GM20431 (cell line): ENCODE data around the gene AKNA.
"Not testable (repeated sequence)": the region's sequence is repeated elsewhere in the genome, so short reads cannot be mapped to it uniquely, and the experiment has no call there.

Source experiments
- in situ Hi-C: fragments of 300-500 bp; cut with MseI, MboI; formaldehyde crosslinking; loops from one replicate; pipeline ENCODE4 v1.15.0; 2020; ENCODE audit warnings: low sequenced_read_pairs; ENCODE audit not compliant: unreplicated experiment

AKNA gene

DNA sequence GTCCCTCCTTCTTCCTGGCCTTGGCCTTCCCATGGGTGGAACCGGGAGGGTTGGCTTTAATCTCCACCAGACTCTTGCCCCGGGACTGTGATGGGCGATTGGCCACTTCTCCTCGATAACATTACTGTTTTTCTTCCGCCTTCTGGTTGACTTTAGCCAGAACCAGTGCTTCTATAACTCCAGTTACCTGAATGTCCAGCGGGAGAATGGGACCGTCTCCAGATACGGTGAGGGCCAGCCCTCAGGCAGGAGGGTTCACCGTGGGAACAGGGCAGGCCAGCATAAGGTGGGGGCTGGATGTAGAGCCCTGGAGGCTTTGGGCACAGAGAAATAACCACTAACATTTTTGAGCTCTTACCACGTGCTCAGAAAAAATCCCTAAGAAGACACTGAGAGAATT lies 57.1 kb downstream of the AKNA start:
- in situ Hi-C loops = no loop called here

DNA sequence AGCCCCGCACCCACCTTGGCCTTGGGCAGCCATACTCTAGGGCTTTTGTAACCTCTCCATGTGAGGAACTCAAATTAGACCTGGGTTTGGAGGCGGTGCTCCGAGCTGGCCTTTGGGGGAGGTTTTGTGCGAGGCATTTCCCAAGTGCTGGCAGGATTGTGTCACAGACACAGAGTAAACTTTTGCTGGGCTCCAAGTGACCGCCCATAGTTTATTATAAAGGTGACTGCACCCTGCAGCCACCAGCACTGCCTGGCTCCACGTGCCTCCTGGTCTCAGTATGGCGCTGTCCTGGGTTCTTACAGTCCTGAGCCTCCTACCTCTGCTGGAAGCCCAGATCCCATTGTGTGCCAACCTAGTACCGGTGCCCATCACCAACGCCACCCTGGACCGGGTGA lies 58.2 kb downstream of the AKNA start, which contains the start of gene ORM2:
Gene ORM2, plus strand, starts transcription at position 245 of the 398 bp plus-strand sequence. Its CDS starts 36 bp downstream, at position 281.
- in situ Hi-C loops = not testable (repeated sequence)

DNA sequence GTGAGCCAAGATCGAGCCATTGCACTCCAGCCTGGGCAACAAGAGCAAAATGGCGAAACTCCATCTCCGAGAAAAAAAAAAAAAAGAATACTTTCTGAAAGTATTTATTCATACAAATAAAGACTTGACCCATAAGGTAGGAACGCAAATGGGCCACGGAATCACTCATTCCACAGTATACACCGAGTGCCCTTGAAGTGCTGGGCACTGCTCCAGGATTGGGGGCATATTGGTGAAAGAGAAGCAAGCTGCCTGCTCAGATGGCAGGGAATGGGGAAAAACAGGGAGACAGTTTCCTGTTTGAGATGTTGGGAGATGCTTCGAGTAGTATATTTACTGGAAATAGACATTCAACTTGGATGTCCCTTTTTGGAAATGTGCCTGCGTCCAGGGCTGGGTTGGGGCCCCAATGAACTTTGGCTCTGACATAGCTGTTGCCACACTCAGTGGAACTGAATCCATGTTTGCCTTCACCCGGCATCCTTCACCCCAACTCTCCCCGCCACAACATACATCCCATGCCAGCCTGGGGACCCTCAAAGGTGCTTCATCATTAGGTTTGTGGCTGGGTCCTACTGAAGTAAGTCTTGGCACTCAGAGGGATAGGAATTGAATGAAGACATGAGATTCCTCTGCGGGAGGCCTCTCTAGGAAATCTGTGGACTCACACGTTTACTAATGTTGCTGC lies 58.7 kb downstream of the AKNA start:
- in situ Hi-C loops = not testable (repeated sequence)

DNA sequence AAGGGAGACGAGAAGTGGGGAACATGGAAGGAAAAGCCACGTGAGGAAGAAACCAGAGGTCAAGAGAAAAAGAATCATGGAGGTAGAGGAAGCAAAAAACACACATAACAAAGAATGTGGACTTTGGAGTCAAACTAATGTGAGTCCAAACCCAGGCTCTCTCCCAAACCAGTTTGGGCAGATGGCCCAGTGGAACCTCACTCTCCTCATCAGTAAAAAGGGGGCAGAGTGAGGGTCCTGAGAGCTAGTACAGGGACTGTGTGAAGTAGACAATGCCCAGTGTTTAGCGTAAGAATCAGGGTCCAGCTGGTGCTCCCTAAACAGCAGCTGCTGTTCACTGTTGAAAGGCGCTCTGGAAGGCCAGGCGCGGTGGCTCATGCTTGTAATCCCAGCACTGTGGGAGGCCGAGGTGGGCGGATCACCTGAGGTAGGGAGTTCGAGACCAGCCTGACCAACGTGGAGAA lies 59.4 kb downstream of the AKNA start:
- in situ Hi-C loops = not testable (repeated sequence)

DNA sequence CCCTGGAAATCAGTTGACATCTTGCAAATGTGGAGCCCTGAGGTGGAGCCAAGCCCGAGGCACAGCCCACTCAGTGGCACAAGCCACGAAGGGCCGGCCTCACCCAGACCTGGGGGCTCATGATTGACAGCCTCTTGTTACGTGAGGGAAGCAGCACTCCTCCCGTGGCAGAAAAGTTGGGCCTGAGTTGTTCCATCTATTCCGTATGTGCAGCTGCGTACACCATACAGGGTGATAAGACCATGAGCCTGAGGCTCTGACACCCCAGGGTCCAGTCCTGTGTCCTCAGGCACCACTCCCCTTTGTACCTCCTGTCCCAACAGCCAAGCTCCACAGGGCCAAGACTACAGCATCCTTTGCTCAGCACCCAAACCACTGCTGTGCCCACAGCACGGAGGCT lies 60.0 kb downstream of the AKNA start:
- in situ Hi-C loops = no loop called here

DNA sequence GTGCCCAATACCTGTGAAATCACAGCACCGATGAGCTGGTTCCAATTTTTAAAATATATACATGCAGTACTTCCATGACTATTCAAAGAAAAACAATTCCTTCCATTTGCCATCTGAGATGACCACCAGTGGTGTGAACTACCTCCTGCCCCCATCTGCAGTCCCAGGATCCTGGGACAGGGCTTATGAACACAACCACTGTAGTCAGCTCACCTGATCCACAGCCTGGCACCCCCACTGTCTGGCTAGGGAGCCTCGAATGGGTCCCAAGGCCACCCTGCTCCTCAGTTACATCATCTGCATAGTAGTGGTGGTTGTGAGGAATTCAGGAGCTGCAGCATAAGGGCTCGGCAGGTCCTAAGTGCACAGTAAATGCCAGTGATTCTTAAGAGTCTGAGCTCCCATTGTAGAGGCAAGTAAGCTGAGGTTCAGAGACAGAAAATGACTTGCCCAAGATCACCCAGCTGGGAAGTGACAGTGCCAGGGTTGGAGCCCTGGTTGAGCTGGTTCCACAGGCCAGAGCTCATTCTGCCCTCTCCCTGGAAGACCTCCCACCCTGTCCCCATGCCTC lies 62.0 kb downstream of the AKNA start:
- in situ Hi-C loops = not testable (repeated sequence)

DNA sequence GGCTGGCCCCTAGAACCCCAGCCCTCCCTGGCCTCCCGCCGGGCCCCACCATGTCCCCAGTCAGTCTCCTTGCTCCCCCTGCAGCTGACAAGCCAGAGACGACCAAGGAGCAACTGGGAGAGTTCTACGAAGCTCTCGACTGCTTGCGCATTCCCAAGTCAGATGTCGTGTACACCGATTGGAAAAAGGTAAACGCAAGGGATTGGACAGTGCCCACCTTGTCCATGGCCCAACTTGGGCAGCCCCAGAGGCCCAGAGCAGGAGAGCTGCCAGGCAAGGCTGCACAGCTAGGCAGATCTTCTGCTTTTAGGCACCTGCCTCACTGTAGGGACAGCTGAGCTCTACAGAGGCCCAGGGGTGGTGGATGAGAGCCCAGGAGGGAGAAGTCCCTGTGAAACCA lies 62.8 kb downstream of the AKNA start:
- in situ Hi-C loops = not testable (repeated sequence)

DNA sequence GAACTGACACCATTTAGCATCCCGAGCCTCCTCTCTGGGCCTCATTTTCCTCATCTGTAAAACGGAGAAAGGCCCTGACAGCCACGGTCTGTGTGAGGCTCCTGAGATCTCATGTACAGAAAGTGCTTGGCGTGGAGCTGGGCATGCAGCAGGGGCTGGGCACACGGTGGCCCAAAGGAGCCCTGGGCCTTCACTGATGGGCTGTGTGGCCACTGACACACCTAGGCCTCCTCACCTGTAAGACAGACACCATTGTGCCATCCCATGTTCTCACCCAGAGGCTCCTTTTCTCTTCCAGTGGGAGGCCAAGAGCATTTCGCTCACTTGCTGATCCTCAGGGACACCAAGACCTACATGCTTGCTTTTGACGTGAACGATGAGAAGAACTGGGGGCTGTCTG lies 63.3 kb downstream of the AKNA start:
- in situ Hi-C loops = no loop called here

DNA sequence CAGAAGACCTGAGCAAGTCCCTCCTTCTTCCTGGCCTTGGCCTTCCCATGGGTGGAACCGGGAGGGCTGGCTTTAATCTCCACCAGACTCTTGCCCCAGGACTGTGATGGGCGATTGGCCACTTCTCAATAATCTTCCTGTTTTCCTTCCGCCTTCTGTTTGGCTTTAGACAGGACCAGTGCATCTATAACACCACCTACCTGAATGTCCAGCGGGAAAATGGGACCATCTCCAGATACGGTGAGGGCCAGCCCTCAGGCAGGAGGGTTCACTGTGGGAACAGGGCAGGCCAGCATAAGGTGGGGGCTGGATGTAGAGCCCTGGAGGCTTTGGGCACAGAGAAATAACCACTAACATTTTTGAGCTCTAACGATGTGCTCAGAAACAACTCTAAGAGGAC lies 63.9 kb downstream of the AKNA start:
- in situ Hi-C loops = not testable (repeated sequence)

DNA sequence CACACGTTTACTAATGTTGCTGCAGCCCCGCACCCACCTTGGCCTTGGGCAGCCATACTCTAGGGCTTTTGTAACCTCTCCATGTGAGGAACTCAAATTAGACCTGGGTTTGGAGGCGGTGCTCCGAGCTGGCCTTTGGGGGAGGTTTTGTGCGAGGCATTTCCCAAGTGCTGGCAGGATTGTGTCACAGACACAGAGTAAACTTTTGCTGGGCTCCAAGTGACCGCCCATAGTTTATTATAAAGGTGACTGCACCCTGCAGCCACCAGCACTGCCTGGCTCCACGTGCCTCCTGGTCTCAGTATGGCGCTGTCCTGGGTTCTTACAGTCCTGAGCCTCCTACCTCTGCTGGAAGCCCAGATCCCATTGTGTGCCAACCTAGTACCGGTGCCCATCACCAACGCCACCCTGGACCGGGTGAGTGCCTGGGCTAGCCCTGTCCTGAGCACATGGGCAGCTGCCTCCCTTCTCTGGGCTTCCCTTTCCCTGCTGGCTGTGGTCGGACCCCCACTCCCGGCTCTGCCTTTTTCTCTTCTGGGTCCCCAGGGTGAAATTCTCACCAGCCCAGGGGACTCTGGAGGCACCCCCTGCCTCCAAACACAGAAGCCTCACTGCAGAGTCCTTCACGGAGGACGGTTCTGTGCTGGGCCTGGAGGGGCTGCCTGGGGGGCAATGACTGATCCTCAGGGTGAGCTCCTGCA lies 64.8 kb downstream of the AKNA start, which contains the start of gene ORM1:
Gene ORM1, plus strand, starts transcription at position 268 of the 701 bp plus-strand sequence. Its CDS starts 36 bp downstream, at position 304.
- in situ Hi-C loops = not testable (repeated sequence)

DNA sequence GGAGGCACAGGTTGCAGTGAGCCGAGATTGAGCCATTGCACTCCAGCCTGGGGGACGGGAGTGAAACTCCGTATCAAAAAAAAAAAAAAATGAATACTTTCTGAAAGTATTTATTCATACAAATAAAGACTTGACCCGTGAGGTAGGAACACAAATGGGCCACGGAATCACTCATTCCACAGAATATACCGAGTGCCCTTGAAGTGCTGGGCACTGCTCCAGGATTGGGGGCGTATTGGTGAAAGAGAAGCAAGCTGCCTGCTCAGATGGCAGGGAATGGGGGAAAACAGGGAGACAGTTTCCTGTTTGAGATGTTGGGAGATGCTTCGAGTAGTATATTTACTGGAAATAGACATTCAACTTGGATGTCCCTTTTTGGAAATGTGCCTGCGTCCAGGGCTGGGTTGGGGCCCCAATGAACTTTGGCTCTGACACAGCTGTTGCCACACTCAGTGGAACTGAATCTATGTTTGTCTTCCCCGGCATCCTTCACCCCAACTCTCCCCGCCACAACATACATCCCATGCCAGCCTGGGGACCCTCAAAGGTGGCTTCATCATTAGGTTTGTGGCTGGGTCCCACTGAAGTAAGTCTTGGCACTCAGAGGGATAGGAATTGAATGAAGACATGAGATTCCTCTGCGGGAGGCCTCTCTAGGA lies 65.5 kb downstream of the AKNA start:
- in situ Hi-C loops = not testable (repeated sequence)

DNA sequence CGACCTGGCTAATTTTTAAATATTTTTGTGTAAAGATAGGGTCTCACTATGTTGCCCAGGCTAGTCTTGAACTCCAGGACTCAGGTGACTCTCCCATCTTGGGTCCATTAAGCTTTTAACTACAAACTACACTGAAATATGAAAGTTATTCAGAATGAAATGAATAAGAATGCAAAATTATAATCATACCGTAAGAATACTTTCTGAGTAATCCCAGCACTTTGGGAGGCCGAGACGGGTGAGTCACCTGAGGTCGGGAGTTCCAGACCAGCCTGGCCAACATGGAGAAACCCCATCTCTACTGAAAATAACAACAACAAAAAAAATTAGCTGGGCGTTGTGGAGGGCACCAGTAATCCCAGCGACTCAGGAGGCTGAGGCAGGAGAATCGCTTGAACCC lies 66.0 kb downstream of the AKNA start:
- in situ Hi-C loops = no loop called here

DNA sequence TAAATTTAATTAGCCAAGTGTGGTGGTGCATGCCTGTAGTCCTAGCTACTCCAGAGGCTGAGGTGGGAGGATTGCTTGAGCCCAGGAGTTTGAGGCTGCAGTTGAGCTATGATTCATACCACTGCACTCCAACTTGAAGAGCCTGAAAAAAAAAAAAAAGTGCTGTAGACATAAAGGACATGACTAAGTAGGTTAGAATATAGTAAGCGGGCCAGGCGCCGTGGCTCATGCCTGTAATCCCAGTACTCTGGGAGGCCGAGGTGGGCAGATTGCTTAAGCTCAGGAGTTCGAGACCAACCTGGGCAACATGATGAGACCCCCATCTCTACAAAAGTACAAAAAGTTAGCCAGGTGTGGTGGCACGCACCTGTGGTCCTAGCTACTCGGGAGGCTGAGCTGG lies 67.1 kb downstream of the AKNA start:
- in situ Hi-C loops = not testable (repeated sequence)

DNA sequence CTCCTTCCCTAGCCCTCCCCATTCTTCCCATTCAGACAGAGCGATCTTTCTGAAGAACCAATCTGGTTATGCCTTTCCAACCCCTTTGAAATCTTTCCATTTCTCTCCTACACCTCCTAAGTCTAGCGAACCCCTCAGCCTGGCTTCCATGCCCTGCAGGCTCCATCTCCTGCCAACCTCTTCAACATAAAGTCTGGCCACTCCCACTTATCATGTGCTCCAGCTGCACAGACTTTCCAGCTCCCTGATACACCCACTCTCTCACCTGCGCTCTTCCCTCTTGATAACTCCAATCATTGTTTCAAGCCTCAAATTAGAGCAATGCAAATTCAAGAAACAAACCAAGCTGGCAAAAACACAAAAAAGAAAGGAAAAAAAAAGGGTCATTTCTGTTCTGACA lies 68.6 kb downstream of the AKNA start:
- in situ Hi-C loops = no loop called here

DNA sequence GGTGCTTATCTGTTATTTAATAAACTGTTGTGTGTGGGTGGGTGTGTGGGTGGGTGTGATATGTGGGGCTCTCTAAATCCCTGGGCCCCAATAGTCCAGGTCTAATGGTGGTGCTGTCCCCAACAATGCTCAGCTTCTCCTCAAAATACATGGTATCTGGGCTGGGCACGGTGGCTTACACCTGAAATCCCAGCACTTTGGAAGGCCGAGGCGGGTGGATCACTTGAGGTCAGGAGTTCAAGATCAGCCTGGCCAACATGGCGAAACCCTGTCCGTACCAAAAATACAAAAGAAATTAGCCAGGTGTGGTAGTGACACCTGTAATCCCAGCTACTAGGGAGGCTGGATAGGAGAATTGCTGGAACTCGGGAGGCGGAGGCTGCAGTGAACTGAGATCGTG lies 69.4 kb downstream of the AKNA start:
- in situ Hi-C loops = no loop called here

DNA sequence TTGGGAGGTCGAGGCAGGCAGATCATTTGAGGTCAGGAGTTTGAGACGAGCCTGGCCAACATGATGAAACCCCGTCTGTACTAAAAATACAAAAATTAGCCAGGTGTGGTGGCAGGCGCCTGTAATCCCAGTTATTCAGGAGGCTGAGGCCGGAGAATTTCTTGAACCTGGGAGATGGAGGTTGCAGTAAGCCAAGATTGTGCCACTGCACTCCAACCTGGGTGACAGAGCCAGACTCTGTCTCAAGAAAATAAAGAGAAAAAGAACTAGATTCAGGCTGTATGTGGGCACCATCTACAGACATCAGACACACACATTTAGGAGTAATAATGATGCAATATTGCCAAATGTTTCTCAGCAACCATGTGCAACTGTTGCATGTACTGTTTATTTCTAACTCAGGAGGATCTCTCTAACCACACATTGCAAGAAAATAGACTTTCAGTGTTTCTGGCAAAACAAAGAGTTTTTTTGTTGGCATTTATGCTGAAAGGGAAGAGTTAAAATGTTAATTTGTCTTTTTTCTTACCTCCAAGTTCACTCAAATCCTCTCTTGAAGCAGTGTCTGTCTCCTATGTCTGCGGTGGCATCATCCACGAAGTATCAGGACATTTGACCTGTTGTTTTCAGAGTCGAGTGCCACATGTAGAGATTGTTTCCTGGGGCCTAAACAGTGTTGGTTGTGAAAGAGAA lies 70.0 kb downstream of the AKNA start:
- in situ Hi-C loops = no loop called here

DNA sequence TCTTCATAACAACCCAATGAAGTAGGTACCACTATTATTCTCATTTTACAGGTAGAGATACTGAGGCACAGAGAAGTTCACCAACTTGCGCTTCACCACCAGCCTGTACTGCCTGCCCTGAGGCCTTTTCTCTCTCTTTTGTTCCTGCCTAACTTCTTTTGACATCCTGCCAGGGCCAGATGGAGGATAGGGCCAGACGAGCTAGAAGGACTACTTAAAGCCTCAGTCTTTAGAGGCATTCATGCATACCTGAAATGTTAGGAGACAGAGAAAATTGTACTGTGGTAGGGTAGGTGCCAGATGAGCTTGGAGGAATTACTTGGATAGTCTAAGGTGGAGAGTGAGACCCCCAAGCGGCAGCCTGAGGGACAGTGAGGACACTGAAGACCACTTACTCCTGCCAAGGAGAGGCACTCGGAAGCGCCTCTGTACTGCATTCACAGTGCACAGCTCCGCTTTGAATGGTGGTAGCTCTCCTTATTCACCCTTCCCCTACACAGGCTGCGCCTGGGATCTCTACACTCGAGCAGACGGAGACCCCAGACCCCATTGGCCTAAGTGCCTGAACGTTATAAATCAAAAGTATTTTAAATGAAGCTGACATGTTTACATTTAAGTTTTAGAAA lies 71.1 kb downstream of the AKNA start:
- in situ Hi-C loops = no loop called here

DNA sequence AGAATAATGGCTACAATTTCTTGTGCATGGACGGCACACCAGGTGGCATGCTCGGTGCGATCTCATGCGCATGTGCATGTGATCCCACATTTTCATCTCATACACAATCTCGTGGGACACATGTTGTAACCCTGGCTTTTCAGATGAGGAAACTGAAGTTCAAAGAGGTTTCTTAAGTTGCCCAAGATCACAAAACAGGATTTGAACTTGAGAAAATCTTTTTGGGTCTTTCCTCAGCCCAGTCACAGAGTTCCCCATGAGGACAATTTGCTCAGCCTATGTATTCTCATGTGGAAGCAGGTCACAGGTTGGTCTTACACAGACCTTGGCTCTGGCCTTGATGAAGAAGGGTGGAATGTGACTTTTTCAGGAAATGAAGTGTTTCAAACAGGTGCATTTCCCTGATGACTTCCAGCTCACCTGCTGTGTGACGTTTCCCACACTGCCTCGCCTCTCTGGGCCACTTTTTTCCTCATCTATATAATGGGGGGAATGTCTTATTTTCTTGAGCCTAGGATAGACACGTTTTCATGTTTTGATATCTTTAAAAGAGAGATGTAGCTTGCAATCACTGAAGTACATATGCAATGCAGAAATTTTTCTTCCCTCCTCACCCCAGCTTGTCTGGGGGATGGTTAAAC lies 71.9 kb downstream of the AKNA start:
- in situ Hi-C loops = no loop called here
